CD14-positive monocyte (primary cell): ENCODE measurements around the gene PEX5L. TPM values are rescaled to one million over a fixed set of nuclear protein-coding genes. Genes with fewer than 3 reads are reported as not detected.

Experiments
- DNase-seq, 3 donors: peaks; one replicate each; pipeline ENCODE4 v3.0.0-alpha.2; 2011 to 2022
- H2AFZ ChIP-seq: 2 replicates; pipeline ENCODE4 v1.6.0; 2012; ENCODE audit warnings: mild to moderate bottlenecking, low read depth, low read length, inconsistent platforms; ENCODE audit not compliant: insufficient read depth, poor library complexity, severe bottlenecking
- H3K27ac ChIP-seq, 2 donors: 1 replicate in 1 of 2; 2 replicates in 1 of 2; pipeline ENCODE4 v1.5.1; 2012 to 2013; ENCODE audit warnings: low read length in 2 of 2, control low read depth in 1 of 2, inconsistent platforms in 1 of 2, low read depth in 1 of 2, mild to moderate bottlenecking in 1 of 2
- H3K27me3 ChIP-seq, 2 donors: one replicate each; pipeline versions ENCODE4 v1.6.0 to v1.6.1; 2011 to 2013; ENCODE audit warnings: low read length in 2 of 2; ENCODE audit not compliant: control insufficient read depth in 2 of 2, insufficient read depth in 2 of 2
- H3K36me3 ChIP-seq, 2 donors: replicated peaks in 1 of 2; 1 replicate in 1 of 2; 2 replicates in 1 of 2; pipeline versions ENCODE4 v1.5.1 to v1.6.1; 2012 to 2013; ENCODE audit warnings: low read length in 2 of 2, control low read depth in 1 of 2, inconsistent platforms in 1 of 2, mild to moderate bottlenecking in 1 of 2; ENCODE audit not compliant: insufficient read depth in 2 of 2, control insufficient read depth in 1 of 2
- H3K4me1 ChIP-seq, 2 donors: 1 replicate in 1 of 2; 2 replicates in 1 of 2; pipeline versions ENCODE4 v1.5.1 to v1.6.1; 2012 to 2013; ENCODE audit warnings: low read length in 2 of 2, control low read depth in 1 of 2, inconsistent platforms in 1 of 2, mild to moderate bottlenecking in 1 of 2, moderate library complexity in 1 of 2; ENCODE audit not compliant: insufficient read depth in 2 of 2, control insufficient read depth in 1 of 2
- H3K4me2 ChIP-seq: replicated peaks from 2 replicates; pipeline ENCODE3; 2012; ENCODE audit warnings: low read length, moderate library complexity, mild to moderate bottlenecking; ENCODE audit not compliant: poor library complexity, severe bottlenecking; ENCODE audit errors: extremely low read depth
- H3K4me3 ChIP-seq, 3 experiments: fragments of 200-600 bp in 1 of 3; sonication (generic) in 1 of 3; replicated peaks in 1 of 3; 1 replicate in 2 of 3; 2 replicates in 1 of 3; pipeline ENCODE4 v1.5.1; 2011 to 2013; ENCODE audit warnings: low read length in 3 of 3, mild to moderate bottlenecking in 3 of 3, control low read depth in 2 of 3, low read depth in 2 of 3, inconsistent platforms in 1 of 3, moderate library complexity in 1 of 3
- H3K79me2 ChIP-seq: 2 replicates; pipeline ENCODE4 v1.6.0; 2012; ENCODE audit warnings: mild to moderate bottlenecking, control low read depth, inconsistent platforms, low read length, moderate library complexity; ENCODE audit not compliant: insufficient read depth
- H3K9ac ChIP-seq: 2 replicates; pipeline ENCODE4 v1.6.0; 2017; ENCODE audit warnings: low read length, mild to moderate bottlenecking; ENCODE audit not compliant: insufficient read depth, poor library complexity, severe bottlenecking
- H3K9me3 ChIP-seq, 2 donors: replicated peaks in 1 of 2; 1 replicate in 1 of 2; 2 replicates in 1 of 2; pipeline versions ENCODE4 v1.5.1 to v1.6.1; 2012 to 2013; ENCODE audit warnings: low read length in 2 of 2, control low read depth in 1 of 2; ENCODE audit not compliant: control insufficient read depth in 1 of 2, insufficient read depth in 1 of 2
- H4K20me1 ChIP-seq: 2 replicates; pipeline ENCODE4 v1.6.0; 2012; ENCODE audit warnings: mild to moderate bottlenecking, low read length, control low read depth, moderate library complexity; ENCODE audit not compliant: insufficient read depth
- H3K27ac Mint-ChIP-seq, 7 donors: one replicate each; pipeline ENCODE4 v1.8.0; 2020; ENCODE audit warnings: mild to moderate bottlenecking in 7 of 7, mixed read lengths in 7 of 7, moderate library complexity in 6 of 7, inconsistent platforms in 2 of 7
- H3K27me3 Mint-ChIP-seq, 3 donors: one replicate each; pipeline ENCODE4 v1.8.0; 2021 to 2022; ENCODE audit warnings: low read depth in 3 of 3, mild to moderate bottlenecking in 3 of 3, mixed read lengths in 3 of 3, moderate library complexity in 3 of 3, inconsistent platforms in 1 of 3
- H3K36me3 Mint-ChIP-seq, 2 donors: one replicate each; pipeline ENCODE4 v1.8.0; 2020; ENCODE audit warnings: mixed read lengths in 2 of 2, inconsistent platforms in 1 of 2, mild to moderate bottlenecking in 1 of 2
- H3K4me1 Mint-ChIP-seq: one replicate; pipeline ENCODE4 v1.8.0; 2020; ENCODE audit warnings: mild to moderate bottlenecking, mixed read lengths
- H3K4me3 Mint-ChIP-seq, 2 donors: one replicate each; pipeline ENCODE4 v1.8.0; 2020; ENCODE audit warnings: mild to moderate bottlenecking in 2 of 2, mixed read lengths in 2 of 2, moderate library complexity in 1 of 2
- H3K9me3 Mint-ChIP-seq, 7 donors: one replicate each; pipeline ENCODE4 v1.8.0; 2020 to 2022; ENCODE audit warnings: mixed read lengths in 7 of 7, mild to moderate bottlenecking in 6 of 7, moderate library complexity in 6 of 7, inconsistent platforms in 2 of 7
- WGBS: methylation state at CpG from one replicate; pipeline ENCODE4 v1.1.5; 2013; ENCODE audit warnings: missing lambda C conversion rate; ENCODE audit not compliant: insufficient coverage; 5-methylcytosine and 5-hydroxymethylcytosine counted together
- intact Hi-C, 2 donors: fragments of 100-400 bp; cut with micrococcal nuclease; formaldehyde crosslinking; loops; one replicate each; pipeline versions ENCODE4 v1.15.0 to v1.15.1; 2023
- polyA plus RNA-seq, 3 donors: library from polyadenylated mRNA; depleted of rRNA in 1 of 3; unstranded in 2 of 3; stranded (reverse) in 1 of 3; fragments of 300-500 nt in 2 of 3; fragments of >200 nt in 1 of 3; fragmentation: Illumina TruSeq in 2 of 3; gene quantifications; 1 replicate in 2 of 3; 2 replicates in 1 of 3; pipeline ENCODE4 v1.2.3, GENCODE V29; 2012 to 2021
- TF ChIP-seq, protein P1 (sequence below): fragments of 200-600 bp; IDR thresholded peaks from one replicate; pipeline ENCODE4 v1.8.0; 2022; ENCODE audit warnings: antibody characterized with exemption, mild to moderate bottlenecking

PEX5L gene
- polyA plus RNA-seq, 3 donors = not detected

DNA sequence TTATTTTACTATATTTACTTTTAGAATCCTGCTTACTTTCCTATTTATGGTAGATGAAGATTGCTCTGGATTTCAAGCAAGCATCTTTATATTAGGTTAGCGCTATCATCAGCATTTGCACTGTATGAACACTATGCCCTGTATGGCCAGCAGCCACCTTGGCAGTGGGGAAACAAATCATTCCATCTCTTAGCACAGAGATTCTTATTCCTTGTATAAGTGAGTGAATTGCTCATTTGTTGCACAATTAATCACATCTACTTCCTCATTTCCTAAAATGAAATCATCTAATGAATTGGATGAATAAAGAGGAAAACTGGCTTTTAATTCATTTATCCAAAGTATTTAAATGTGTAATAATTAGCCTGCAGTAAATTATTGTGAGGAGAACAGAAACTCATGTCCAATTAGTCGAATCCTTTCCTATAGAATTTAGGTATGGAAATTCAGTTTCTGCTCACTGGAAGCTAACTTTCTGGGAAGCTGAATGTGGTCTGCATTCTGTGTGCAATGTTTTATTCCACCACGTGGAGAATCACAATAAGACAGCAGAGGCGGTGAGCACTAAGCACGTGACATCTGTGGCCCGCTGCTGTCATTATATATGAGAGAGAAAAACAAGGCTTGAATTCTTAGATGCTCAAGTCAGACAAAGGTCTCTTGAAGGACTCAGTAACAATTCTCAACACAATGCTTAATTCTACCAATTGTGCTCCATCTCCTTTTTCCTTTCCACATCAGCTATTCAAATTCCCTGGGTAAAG is 93.4 kb downstream of the PEX5L start:
- Histone ChIP-seq H3K79me2 (no peaks in the 10 kb centered on the region), H3K4me2 (no peak overlapping the region), H3K27me3 (peaks cover 0 to 2% of the 10 kb centered on the region in 2 donors), H3K9ac (no peak overlapping the region), H3K27ac (no peak overlapping the region), H4K20me1 (no peaks in the 10 kb centered on the region), H3K4me3 (no peak overlapping the region), H2AFZ (no peak overlapping the region), H3K36me3 (no peaks in the 10 kb centered on the region), H3K9me3 (no peaks in the 10 kb centered on the region), H3K4me1 (peaks cover 0 to 6% of the 10 kb centered on the region in 2 donors)
- TF ChIP-seq, protein P1, sequence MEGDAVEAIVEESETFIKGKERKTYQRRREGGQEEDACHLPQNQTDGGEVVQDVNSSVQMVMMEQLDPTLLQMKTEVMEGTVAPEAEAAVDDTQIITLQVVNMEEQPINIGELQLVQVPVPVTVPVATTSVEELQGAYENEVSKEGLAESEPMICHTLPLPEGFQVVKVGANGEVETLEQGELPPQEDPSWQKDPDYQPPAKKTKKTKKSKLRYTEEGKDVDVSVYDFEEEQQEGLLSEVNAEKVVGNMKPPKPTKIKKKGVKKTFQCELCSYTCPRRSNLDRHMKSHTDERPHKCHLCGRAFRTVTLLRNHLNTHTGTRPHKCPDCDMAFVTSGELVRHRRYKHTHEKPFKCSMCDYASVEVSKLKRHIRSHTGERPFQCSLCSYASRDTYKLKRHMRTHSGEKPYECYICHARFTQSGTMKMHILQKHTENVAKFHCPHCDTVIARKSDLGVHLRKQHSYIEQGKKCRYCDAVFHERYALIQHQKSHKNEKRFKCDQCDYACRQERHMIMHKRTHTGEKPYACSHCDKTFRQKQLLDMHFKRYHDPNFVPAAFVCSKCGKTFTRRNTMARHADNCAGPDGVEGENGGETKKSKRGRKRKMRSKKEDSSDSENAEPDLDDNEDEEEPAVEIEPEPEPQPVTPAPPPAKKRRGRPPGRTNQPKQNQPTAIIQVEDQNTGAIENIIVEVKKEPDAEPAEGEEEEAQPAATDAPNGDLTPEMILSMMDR = no peak
- Mint-ChIP-seq H3K27me3 (peaks cover 5 to 18% (median 15%) of the 10 kb centered on the region in 3 donors), H3K36me3 (no peaks in the 10 kb centered on the region), H3K27ac (no peak overlapping the region), H3K4me1 (peaks cover 4% of the 10 kb centered on the region), H3K4me3 (no peak overlapping the region), H3K9me3 (peaks cover 0 to 3% (median 0%) of the 10 kb centered on the region in 7 donors)
- WGBS = 73% methylated on average over 5 of the region's 6 CpGs
- no peak for DNase-seq
- intact Hi-C loops = no loop called here

DNA sequence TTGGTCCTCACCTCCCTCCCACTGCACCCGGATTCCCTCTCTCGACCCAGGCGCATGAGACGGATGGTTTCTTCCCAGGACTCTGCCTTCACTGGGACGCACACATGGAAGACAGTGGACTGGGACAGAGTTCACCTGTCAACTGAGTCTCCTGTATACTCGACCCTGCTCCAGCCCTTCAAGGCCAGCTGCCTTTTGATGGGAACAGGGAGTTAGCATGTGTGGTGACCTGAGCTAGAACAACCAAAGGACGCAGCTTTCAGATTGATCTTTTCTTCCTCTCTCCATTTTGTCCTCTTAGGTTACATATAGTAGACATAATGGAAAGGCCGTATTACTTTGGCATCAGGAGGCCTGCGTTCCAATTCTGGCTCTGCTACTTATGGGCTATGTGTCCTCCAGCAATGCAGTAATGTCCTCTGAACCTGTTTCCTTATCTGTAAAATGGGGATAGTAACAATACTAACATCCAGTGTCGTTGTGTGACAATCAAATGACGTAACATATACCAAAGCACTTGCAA is 94.1 kb downstream of the PEX5L start:
- no peak overlapping the region for H3K27ac ChIP-seq
- peaks cover 5 to 20% (median 17%) of the 10 kb centered on the region in 3 donors for H3K27me3 Mint-ChIP-seq
- no peaks in the 10 kb centered on the region for H3K9me3 ChIP-seq
- H3K4me3 Mint-ChIP-seq = peak overlapping the region in 1 of 2 donors; percentile 72
- peak overlapping the region in 1 of 3 experiments; percentile 29 for H3K4me3 ChIP-seq
- 16% methylated on average over 5 of the region's 11 CpGs for WGBS
- H3K36me3 Mint-ChIP-seq = no peaks in the 10 kb centered on the region
- TF ChIP-seq, protein P1 = no peak
- no peaks in the 10 kb centered on the region for H3K79me2 ChIP-seq
- H3K4me1 ChIP-seq = peaks cover 0 to 6% of the 10 kb centered on the region in 2 donors
- H3K27ac Mint-ChIP-seq = no peak overlapping the region
- H3K9ac ChIP-seq = no peak overlapping the region
- no peak for DNase-seq
- H3K4me1 Mint-ChIP-seq = peaks cover 4% of the 10 kb centered on the region
- peaks cover 0 to 3% (median 0%) of the 10 kb centered on the region in 7 donors for H3K9me3 Mint-ChIP-seq
- peaks cover 0 to 2% of the 10 kb centered on the region in 2 donors for H3K27me3 ChIP-seq
- H4K20me1 ChIP-seq = no peaks in the 10 kb centered on the region
- peak overlapping the region; percentile 47 for H3K4me2 ChIP-seq
- intact Hi-C loops = no loop called here
- H2AFZ ChIP-seq = no peak overlapping the region
- no peaks in the 10 kb centered on the region for H3K36me3 ChIP-seq
